H1 (cell line): Measurements from ENCODE around the gene PTPRG.

ENCODE experiments used
- CTCF ChIP-seq, 3 experiments: IDR thresholded peaks; 1 replicate in 2 of 3; 2 replicates in 1 of 3; pipeline versions ENCODE4 v1.5.1 to v1.6.1; 2011; ENCODE audit warnings: low read length in 3 of 3, mild to moderate bottlenecking in 3 of 3, inconsistent platforms in 2 of 3, low read depth in 1 of 3, moderate library complexity in 1 of 3; ENCODE audit not compliant: insufficient read depth in 1 of 3; ENCODE audit errors: control extremely low read depth in 1 of 3
- POLR2A ChIP-seq, 2 experiments: IDR thresholded peaks; 1 replicate in 1 of 2; 2 replicates in 1 of 2; pipeline ENCODE4 v1.6.1; 2011; ENCODE audit warnings: low read depth in 2 of 2, low read length in 2 of 2, mild to moderate bottlenecking in 2 of 2; ENCODE audit errors: control extremely low read depth in 1 of 2
- POLR2AphosphoS5 ChIP-seq: IDR thresholded peaks from 2 replicates; pipeline ENCODE4 v1.6.1; 2011; ENCODE audit warnings: low read depth, low read length
- ZNF274 ChIP-seq: IDR thresholded peaks from 2 replicates; pipeline ENCODE4 v1.7.0; 2012; ENCODE audit warnings: low read length, borderline replicate concordance; ENCODE audit errors: extremely low read depth

- no peak for TF ChIP-seq POLR2AphosphoS5
- TF ChIP-seq CTCF (IDR thresholded peaks at IDR 0.05; ENCODE audit: control extremely low read depth in 1 of 3, insufficient read depth in 1 of 3, low read depth in 1 of 3, low read length in 3 of 3): no peak
- no peak for TF ChIP-seq ZNF274
- no peak for TF ChIP-seq POLR2A (IDR thresholded peaks at IDR 0.05; ENCODE audit: control extremely low read depth in 1 of 2, low read depth in 2 of 2, low read length in 2 of 2)
Measured at GRCh38 chr3:62022312-62022711, 460.9 kb downstream of the PTPRG start.
